GM06990 (cell line): ENCODE data around the gene DCAF5.

Source experiments
- DNase-seq: peaks from one replicate; pipeline ENCODE4 v3.0.0-alpha.2; 2011; ENCODE audit not compliant: insufficient read length; ENCODE audit errors: extremely low read depth
- H3K27me3 ChIP-seq: replicated peaks from 2 replicates; pipeline ENCODE4 v1.6.0; 2011; ENCODE audit warnings: low read length; ENCODE audit not compliant: control insufficient read depth, insufficient read depth
- H3K36me3 ChIP-seq: 2 replicates; pipeline ENCODE4 v1.5.1; 2011; ENCODE audit warnings: low read length; ENCODE audit not compliant: control insufficient read depth, insufficient read depth
- H3K4me3 ChIP-seq: replicated peaks from 2 replicates; pipeline ENCODE4 v1.5.1; 2011; ENCODE audit warnings: low read depth, mild to moderate bottlenecking, control low read depth, low read length
- TF ChIP-seq, protein P1 (sequence below): IDR thresholded peaks from 2 replicates; pipeline ENCODE4 v1.5.1; 2011; ENCODE audit warnings: low read length, control low read depth, mild to moderate bottlenecking, inconsistent platforms; ENCODE audit not compliant: insufficient read depth, poor library complexity, severe bottlenecking

Gene DCAF5

DNA sequence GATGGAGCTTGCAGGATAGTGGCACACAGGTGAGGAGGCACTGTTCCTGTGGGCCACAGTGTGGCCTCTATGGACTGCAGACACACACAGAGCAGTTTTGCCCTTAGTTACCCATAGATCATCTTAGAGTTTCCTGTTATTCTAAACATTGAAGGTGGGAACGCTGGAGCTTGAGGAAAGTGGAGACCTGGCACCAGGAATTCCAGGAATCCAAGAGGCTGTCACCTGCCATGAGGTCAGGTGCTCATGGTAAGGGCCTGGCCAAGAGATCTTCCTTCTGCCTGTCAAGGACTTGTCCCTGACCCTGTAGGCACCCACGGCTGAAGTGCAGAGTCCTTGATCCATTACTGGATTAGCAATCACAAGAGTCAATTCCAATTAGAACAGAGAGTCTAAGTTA is 108.6 kb downstream of the DCAF5 start:
- Histone ChIP-seq H3K27me3 (no peaks in the 10 kb centered on the region), H3K4me3 (no peak overlapping the region), H3K36me3 (no peaks in the 10 kb centered on the region)
- TF ChIP-seq, protein P1, sequence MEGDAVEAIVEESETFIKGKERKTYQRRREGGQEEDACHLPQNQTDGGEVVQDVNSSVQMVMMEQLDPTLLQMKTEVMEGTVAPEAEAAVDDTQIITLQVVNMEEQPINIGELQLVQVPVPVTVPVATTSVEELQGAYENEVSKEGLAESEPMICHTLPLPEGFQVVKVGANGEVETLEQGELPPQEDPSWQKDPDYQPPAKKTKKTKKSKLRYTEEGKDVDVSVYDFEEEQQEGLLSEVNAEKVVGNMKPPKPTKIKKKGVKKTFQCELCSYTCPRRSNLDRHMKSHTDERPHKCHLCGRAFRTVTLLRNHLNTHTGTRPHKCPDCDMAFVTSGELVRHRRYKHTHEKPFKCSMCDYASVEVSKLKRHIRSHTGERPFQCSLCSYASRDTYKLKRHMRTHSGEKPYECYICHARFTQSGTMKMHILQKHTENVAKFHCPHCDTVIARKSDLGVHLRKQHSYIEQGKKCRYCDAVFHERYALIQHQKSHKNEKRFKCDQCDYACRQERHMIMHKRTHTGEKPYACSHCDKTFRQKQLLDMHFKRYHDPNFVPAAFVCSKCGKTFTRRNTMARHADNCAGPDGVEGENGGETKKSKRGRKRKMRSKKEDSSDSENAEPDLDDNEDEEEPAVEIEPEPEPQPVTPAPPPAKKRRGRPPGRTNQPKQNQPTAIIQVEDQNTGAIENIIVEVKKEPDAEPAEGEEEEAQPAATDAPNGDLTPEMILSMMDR = no peak
- DNase-seq = no peak

DNA sequence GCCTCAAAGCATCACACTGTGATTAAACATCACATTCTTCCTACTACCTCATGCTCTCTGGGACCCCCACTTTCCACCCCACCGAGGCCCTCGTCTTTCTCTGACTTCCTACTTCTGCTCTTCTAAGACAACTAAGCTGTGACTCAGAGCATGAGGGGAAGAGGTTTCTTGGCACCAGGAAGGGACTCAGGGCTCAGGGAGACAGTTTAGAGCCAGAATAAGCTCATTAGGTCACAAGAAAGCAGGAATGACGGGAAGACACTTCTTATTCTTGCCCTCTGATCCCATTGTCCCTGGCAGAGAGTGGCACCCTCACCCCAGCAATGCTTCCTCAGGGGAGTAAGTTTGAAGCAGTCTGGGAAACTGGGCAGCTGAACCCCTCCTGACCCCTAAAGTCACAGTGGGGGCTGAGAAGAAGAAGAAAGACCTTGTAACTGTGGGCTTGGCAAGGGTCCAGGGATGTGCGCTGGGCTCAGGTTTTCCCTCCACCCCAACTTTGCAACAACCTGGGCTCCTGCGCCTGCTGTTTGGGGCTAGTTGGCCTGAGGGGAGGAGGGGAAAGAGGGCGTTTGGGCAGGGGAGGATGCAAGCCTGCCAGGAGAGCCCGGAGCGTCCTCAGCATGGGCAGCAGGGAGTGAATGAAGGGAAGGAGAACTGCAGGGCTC is 109.2 kb downstream of the DCAF5 start:
- Histone ChIP-seq H3K4me3 (no peak overlapping the region), H3K36me3 (no peaks in the 10 kb centered on the region), H3K27me3 (no peaks in the 10 kb centered on the region)
- no peak for DNase-seq
- TF ChIP-seq, protein P1 = no peak

DNA sequence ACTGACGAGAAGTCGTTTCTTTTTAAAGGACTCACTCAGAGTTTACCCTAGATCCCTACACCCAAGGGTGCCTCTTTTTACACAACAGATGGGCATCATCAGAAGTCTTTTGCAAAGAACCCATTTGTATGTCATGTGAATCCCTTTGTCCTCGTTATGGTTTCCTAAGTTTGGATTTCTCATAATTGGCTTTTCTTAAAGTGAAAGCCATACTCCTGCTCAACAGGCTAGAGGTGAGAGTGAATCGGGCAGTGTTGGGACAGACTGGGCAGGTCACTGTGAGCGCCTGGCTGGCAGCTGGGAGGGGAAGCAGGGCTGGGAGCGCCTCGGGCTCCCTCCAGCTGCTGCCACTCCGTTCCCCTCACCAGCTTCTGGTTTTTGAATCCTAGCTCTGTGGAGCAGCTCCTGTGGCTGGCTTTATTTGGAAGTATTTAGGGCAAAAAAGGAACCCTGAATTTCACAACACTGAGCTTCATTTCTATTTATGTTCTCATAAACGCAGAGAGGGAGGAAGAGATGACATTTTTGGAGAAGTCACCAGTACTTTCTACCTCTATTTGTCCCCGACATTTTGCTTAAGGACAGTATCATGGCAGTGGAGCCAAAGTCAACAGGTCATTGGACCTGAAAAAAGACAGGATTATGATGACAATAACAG is 110.0 kb downstream of the DCAF5 start:
- no peak for DNase-seq
- Histone ChIP-seq H3K36me3 (no peaks in the 10 kb centered on the region), H3K4me3 (no peak overlapping the region), H3K27me3 (no peaks in the 10 kb centered on the region; the same call in 1 of the 2 replicates)
- TF ChIP-seq, protein P1 = no peak

DNA sequence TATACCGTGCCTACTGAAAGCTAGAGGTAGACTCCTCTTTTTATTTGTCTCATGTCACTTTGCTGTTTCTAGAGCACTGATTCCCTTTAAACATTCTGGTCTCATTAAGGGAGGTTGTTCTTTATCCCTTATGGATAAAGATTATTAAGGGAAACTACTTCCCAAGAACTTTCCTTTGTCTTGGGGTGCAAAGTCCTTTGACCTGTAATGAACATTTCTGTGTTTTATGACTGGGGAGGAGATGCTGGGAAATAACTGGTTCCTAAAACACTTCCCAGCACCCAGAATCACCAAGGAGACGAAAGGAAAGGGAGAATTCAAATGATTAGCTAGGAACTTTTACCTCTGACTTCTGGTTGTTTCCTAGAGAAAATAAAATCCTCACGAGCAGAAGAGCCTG is 110.6 kb downstream of the DCAF5 start:
- no peak overlapping the region for H3K4me3 ChIP-seq
- no peaks in the 10 kb centered on the region; the same call in 1 of the 2 replicates for H3K27me3 ChIP-seq
- no peaks in the 10 kb centered on the region for H3K36me3 ChIP-seq
- no peak for DNase-seq
- TF ChIP-seq, protein P1 = no peak

DNA sequence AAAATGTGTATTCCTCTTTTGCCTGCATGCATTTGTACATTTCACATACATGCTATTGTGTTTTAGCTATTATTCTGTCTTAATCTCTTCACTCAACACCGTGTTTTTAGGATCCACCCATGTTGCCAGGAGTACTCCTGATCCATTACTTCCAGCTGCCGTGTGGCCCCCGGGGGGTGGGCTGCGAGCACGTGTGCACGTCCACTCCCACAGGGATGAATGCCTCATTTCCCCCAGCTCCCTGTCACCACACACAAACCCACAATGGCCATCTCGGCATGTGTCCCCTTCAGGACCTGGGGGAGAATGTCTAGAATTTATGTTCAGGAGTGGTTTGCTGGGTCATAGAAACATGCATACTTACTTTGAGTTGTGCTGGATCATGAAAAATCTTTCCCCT is 111.1 kb downstream of the DCAF5 start:
- no peaks in the 10 kb centered on the region for H3K36me3 ChIP-seq
- no peak for DNase-seq
- no peak overlapping the region for H3K4me3 ChIP-seq
- TF ChIP-seq, protein P1 = no peak
- H3K27me3 ChIP-seq = no peaks in the 10 kb centered on the region; the same call in 1 of the 2 replicates
